ENCODE results near the gene POLR1D.
A peak's percentile ranks its signal among the peaks of the same experiment; 100 is the strongest.
"Not testable (repeated sequence)": the region's sequence is repeated elsewhere in the genome, so short reads cannot be mapped to it uniquely, and the experiment has no call there.

Gene POLR1D

GRCh38 chr13:27627380-27627779 lies 5.7 kb downstream of the POLR1D start:
- no peak for ATAC-seq
- no peak overlapping the region for H3K27ac Mint-ChIP-seq

GRCh38 chr13:27628081-27628480 lies 6.4 kb downstream of the POLR1D start:
- H3K27me3 Mint-ChIP-seq, result no peaks in the 10 kb centered on the region
- no peak overlapping the region for H3K4me3 Mint-ChIP-seq
- peaks cover 74% of the 10 kb centered on the region for H3K4me1 Mint-ChIP-seq
- no peaks in the 10 kb centered on the region for H3K9me3 Mint-ChIP-seq
- no peak overlapping the region for H3K27ac Mint-ChIP-seq
- DNase-seq (no peak), ATAC-seq (no peak)

More at GRCh38 chr13:27627380-27627779, 5.7 kb downstream of the POLR1D start:
- Mint-ChIP-seq H3K4me1 (peaks cover 81% of the 10 kb centered on the region), H3K4me3 (no peak overlapping the region), H3K27me3 (no peaks in the 10 kb centered on the region), H3K9me3 (no peaks in the 10 kb centered on the region)
- no peak for DNase-seq

GRCh38 chr13:27628766-27629165 lies 7.1 kb downstream of the POLR1D start:
- H3K27ac Mint-ChIP-seq, H3K4me3 Mint-ChIP-seq, ATAC-seq, DNase-seq, H3K27me3 Mint-ChIP-seq, H3K9me3 Mint-ChIP-seq: not testable (repeated sequence)
- H3K4me1 Mint-ChIP-seq, result peaks cover 68% of the 10 kb centered on the region

- peaks cover 50% of the 10 kb centered on the region for H3K4me1 Mint-ChIP-seq
- no peak overlapping the region for H3K4me3 Mint-ChIP-seq
- H3K27me3 Mint-ChIP-seq, result no peaks in the 10 kb centered on the region
- DNase-seq (no peak), ATAC-seq (no peak)
- no peaks in the 10 kb centered on the region for H3K9me3 Mint-ChIP-seq
- no peak overlapping the region for H3K27ac Mint-ChIP-seq
These were observed 9.5 kb downstream of the POLR1D start for GRCh38 chr13:27631156-27631555.

GRCh38 chr13:27631665-27632064 lies 10.0 kb downstream of the POLR1D start:
- Mint-ChIP-seq H3K4me3 (no peak overlapping the region), H3K9me3 (no peaks in the 10 kb centered on the region), H3K4me1 (peaks cover 47% of the 10 kb centered on the region), H3K27ac (no peak overlapping the region), H3K27me3 (no peaks in the 10 kb centered on the region)
- ATAC-seq, result no peak
- DNase-seq, result no peak

GRCh38 chr13:27632214-27632613 lies 10.5 kb downstream of the POLR1D start:
- peaks cover 47% of the 10 kb centered on the region for H3K4me1 Mint-ChIP-seq
- H3K27me3 Mint-ChIP-seq, result no peaks in the 10 kb centered on the region
- no peaks in the 10 kb centered on the region for H3K9me3 Mint-ChIP-seq
- no peak overlapping the region for H3K27ac Mint-ChIP-seq
- DNase-seq (no peak), ATAC-seq (no peak)
- no peak overlapping the region for H3K4me3 Mint-ChIP-seq

GRCh38 chr13:27632648-27633047 lies 11.0 kb downstream of the POLR1D start:
- Mint-ChIP-seq H3K9me3 (no peaks in the 10 kb centered on the region), H3K27me3 (no peaks in the 10 kb centered on the region), H3K4me1 (peaks cover 44% of the 10 kb centered on the region), H3K4me3 (no peak overlapping the region), H3K27ac (no peak overlapping the region)
- DNase-seq (no peak), ATAC-seq (no peak)

- Mint-ChIP-seq H3K4me3 (no peak overlapping the region), H3K4me1 (peaks cover 43% of the 10 kb centered on the region), H3K27ac (peak overlapping the region in 1 of 2 donors; percentile 14), H3K9me3 (no peaks in the 10 kb centered on the region), H3K27me3 (no peaks in the 10 kb centered on the region)
- no peak for ATAC-seq
- DNase-seq, result no peak
These were observed 12.5 kb downstream of the POLR1D start for GRCh38 chr13:27634231-27634630.

- ATAC-seq (no peak), DNase-seq (no peak)
- Mint-ChIP-seq H3K4me1 (peaks cover 43% of the 10 kb centered on the region), H3K27me3 (no peaks in the 10 kb centered on the region), H3K27ac (peak overlapping the region in 1 of 2 donors; percentile 19), H3K9me3 (no peaks in the 10 kb centered on the region), H3K4me3 (no peak overlapping the region)
These were observed 13.1 kb downstream of the POLR1D start for GRCh38 chr13:27634791-27635190.

GRCh38 chr13:27635266-27635665 lies 13.6 kb downstream of the POLR1D start:
- Mint-ChIP-seq H3K9me3 (no peaks in the 10 kb centered on the region), H3K4me3 (no peak overlapping the region), H3K4me1 (peaks cover 40% of the 10 kb centered on the region), H3K27me3 (no peaks in the 10 kb centered on the region), H3K27ac (no peak overlapping the region)
- no peak for DNase-seq
- no peak for ATAC-seq

GRCh38 chr13:27636589-27637288 lies 15.0 kb downstream of the POLR1D start:
- peak; percentile 64 for ATAC-seq
- Mint-ChIP-seq H3K4me1 (peaks cover 25% of the 10 kb centered on the region), H3K27ac (no peak overlapping the region)

GRCh38 chr13:27637289-27637626 lies 15.6 kb downstream of the POLR1D start:
- H3K4me3 Mint-ChIP-seq, result no peak overlapping the region
- no peaks in the 10 kb centered on the region for H3K9me3 Mint-ChIP-seq
- H3K27ac Mint-ChIP-seq, result no peak overlapping the region
- ATAC-seq (no peak), DNase-seq (no peak)
- no peaks in the 10 kb centered on the region for H3K27me3 Mint-ChIP-seq
- H3K4me1 Mint-ChIP-seq, result peaks cover 22% of the 10 kb centered on the region

More at GRCh38 chr13:27636589-27637288, 15.0 kb downstream of the POLR1D start:
- H3K4me3 Mint-ChIP-seq, result no peak overlapping the region
- no peak for DNase-seq
- no peaks in the 10 kb centered on the region for H3K9me3 Mint-ChIP-seq
- no peaks in the 10 kb centered on the region for H3K27me3 Mint-ChIP-seq

- no peak for ATAC-seq
- no peak overlapping the region for H3K4me3 Mint-ChIP-seq
- H3K27ac Mint-ChIP-seq, result no peak overlapping the region
- peaks cover 30% of the 10 kb centered on the region for H3K4me1 Mint-ChIP-seq
- H3K27me3 Mint-ChIP-seq, result no peaks in the 10 kb centered on the region
- DNase-seq, result no peak
- no peaks in the 10 kb centered on the region for H3K9me3 Mint-ChIP-seq
These were observed 16.3 kb downstream of the POLR1D start for GRCh38 chr13:27638001-27638400.

GRCh38 chr13:27638521-27638920 lies 16.8 kb downstream of the POLR1D start:
- Mint-ChIP-seq H3K4me3 (no peak overlapping the region), H3K27me3 (no peaks in the 10 kb centered on the region), H3K4me1 (peaks cover 33% of the 10 kb centered on the region), H3K27ac (no peak overlapping the region), H3K9me3 (no peaks in the 10 kb centered on the region)
- DNase-seq, result no peak
- no peak for ATAC-seq

- no peaks in the 10 kb centered on the region for H3K9me3 Mint-ChIP-seq
- ATAC-seq (no peak), DNase-seq (no peak)
- peaks cover 36% of the 10 kb centered on the region for H3K4me1 Mint-ChIP-seq
- H3K27ac Mint-ChIP-seq, result no peak overlapping the region
- H3K4me3 Mint-ChIP-seq, result no peak overlapping the region
- no peaks in the 10 kb centered on the region for H3K27me3 Mint-ChIP-seq
These were observed 17.5 kb downstream of the POLR1D start for GRCh38 chr13:27639186-27639585.

GRCh38 chr13:27641711-27642502 lies 20.2 kb downstream of the POLR1D start:
- H3K27ac Mint-ChIP-seq, result no peak overlapping the region
- H3K4me1 Mint-ChIP-seq, result peaks cover 43% of the 10 kb centered on the region
- ATAC-seq, result no peak

More at GRCh38 chr13:27641711-27642502, 20.2 kb downstream of the POLR1D start:
- DNase-seq, result no peak
- no peak overlapping the region for H3K4me3 Mint-ChIP-seq
- no peaks in the 10 kb centered on the region for H3K27me3 Mint-ChIP-seq
- H3K9me3 Mint-ChIP-seq, result no peaks in the 10 kb centered on the region

Data from stimulated activated naive CD8-positive, alpha-beta T cell treated with anti-CD3 and anti-CD28 coated beads, Interleukin-15, amount 100 ng/mL, for 72 hours (primary cell).